Thoracic aorta (tissue), 2 donors: Measurements from ENCODE around the gene ASTN2. TPM values are rescaled to one million over a fixed set of nuclear protein-coding genes. Genes with fewer than 3 reads are reported as not detected.

Experiments
- ATAC-seq: fragments of 150-250 bp; one replicate; pipeline ENCODE4 v1.8.0; 2017; ENCODE audit warnings: low read depth; ENCODE audit not compliant: insufficient number of reproducible peaks, low FRiP score
- DNase-seq: peaks from one replicate; pipeline ENCODE4 v3.0.0-alpha.2; 2020; ENCODE audit warnings: low spot score
- H3K27ac ChIP-seq, 2 donors: fragments of 200-600 bp; sonication (generic); 1 replicate in 1 of 2; 2 replicates in 1 of 2; pipeline ENCODE4 v1.5.1; 2016; ENCODE audit warnings: mild to moderate bottlenecking in 2 of 2, moderate library complexity in 2 of 2
- H3K27me3 ChIP-seq: fragments of 200-600 bp; sonication (generic); replicated peaks from 2 replicates; pipeline ENCODE4 v1.6.0; 2016; ENCODE audit warnings: mild to moderate bottlenecking; ENCODE audit not compliant: insufficient read depth
- H3K36me3 ChIP-seq: fragments of 200-600 bp; sonication (generic); one replicate; pipeline ENCODE4 v1.5.1; 2016
- H3K4me1 ChIP-seq, 2 donors: fragments of 200-600 bp; sonication (generic); 1 replicate in 1 of 2; 2 replicates in 1 of 2; pipeline versions ENCODE4 v1.5.1 to v1.6.0; 2016; ENCODE audit warnings: low read depth in 2 of 2, mild to moderate bottlenecking in 1 of 2; ENCODE audit not compliant: control insufficient read depth in 1 of 2
- H3K4me3 ChIP-seq: fragments of 200-600 bp; sonication (generic); 2 replicates; pipeline ENCODE4 v1.5.1; 2016; ENCODE audit warnings: mild to moderate bottlenecking
- H3K9me3 ChIP-seq: fragments of 200-600 bp; sonication (generic); 2 replicates; pipeline ENCODE4 v1.5.1; 2016
- total RNA-seq, 2 donors: library from RNA; depleted of rRNA; stranded (reverse); fragments of >200 nt; gene quantifications; one replicate each; pipeline versions ENCODE4 v1.1.0 to v1.2.3, GENCODE V29; 2016
- TF ChIP-seq, protein P1 (sequence below): fragments of 200-600 bp; sonication (generic); IDR thresholded peaks from one replicate; pipeline ENCODE4 v1.5.1; 2019; ENCODE audit warnings: antibody characterized with exemption

ASTN2 gene
- total RNA-seq, 2 donors from 2014 or later: 6.8 to 7.1 TPM

DNA sequence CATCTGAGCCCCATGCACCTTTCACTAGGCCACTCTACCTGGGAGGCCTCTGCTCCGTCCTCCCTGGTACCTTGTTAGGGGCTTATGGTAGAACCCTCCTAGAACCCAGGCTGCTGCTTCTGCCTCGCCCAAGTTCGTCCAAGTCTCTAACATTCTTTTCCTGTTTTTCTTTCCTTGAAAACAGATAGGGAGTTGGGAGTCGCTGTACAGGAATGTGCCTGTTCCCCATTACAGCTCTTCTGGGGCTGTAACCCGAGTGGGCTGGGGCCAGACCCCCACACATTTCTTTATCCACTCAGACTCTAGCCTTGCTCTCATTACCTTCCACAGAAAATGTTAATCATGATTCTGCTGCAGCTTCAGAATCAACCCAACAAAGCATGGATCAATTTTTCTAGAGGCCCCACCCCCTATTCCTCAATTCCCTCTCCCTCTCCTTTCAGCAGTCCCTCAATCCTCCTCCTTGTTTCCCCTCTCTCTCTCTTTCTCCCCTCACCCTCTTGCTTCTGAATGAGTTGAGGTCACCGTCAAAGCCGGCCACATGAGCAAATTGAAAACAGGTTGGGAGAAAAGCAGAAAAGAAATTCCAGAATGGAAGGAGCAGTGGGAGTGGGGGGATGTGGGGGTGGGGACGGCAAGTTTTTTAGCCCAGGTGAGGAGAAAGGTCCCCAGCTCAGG, 921.5 kb downstream of the ASTN2 start:
- H3K4me3 ChIP-seq: no peak overlapping the region
- no peak overlapping the region for H3K27ac ChIP-seq

DNA sequence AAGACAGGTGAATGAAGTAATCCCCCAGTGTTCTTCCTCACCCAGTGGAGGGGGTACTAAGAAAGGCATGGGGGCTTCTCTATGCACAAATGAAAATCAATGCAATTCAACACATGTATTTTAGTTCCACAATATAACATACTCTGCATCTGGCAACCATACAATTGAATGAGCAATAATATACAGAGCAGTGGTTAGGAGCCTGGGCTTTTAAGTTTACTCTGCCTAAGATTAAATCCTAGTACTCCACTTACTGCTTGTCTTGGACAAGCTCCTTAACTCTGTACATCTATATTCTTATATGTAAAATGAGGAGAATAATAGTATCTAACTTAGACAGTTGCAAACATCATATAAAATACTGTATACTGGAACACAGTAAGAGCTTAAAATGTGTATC, 923.2 kb downstream of the ASTN2 start:
- no peak for ATAC-seq
- no peaks in the 10 kb centered on the region for H3K9me3 ChIP-seq
- H3K36me3 ChIP-seq: no peaks in the 10 kb centered on the region
- no peak overlapping the region for H3K4me3 ChIP-seq
- peaks cover 0 to 5% of the 10 kb centered on the region in 2 donors for H3K4me1 ChIP-seq
- no peak for DNase-seq
- H3K27me3 ChIP-seq: no peaks in the 10 kb centered on the region
- TF ChIP-seq, protein P1, sequence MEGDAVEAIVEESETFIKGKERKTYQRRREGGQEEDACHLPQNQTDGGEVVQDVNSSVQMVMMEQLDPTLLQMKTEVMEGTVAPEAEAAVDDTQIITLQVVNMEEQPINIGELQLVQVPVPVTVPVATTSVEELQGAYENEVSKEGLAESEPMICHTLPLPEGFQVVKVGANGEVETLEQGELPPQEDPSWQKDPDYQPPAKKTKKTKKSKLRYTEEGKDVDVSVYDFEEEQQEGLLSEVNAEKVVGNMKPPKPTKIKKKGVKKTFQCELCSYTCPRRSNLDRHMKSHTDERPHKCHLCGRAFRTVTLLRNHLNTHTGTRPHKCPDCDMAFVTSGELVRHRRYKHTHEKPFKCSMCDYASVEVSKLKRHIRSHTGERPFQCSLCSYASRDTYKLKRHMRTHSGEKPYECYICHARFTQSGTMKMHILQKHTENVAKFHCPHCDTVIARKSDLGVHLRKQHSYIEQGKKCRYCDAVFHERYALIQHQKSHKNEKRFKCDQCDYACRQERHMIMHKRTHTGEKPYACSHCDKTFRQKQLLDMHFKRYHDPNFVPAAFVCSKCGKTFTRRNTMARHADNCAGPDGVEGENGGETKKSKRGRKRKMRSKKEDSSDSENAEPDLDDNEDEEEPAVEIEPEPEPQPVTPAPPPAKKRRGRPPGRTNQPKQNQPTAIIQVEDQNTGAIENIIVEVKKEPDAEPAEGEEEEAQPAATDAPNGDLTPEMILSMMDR: no peak
- no peak overlapping the region for H3K27ac ChIP-seq

More for the DNA sequence above, 921.5 kb downstream of the ASTN2 start:
- Histone ChIP-seq H3K9me3 (no peaks in the 10 kb centered on the region), H3K36me3 (no peaks in the 10 kb centered on the region), H3K4me1 (peaks cover 0 to 5% of the 10 kb centered on the region in 2 donors), H3K27me3 (no peaks in the 10 kb centered on the region)
- TF ChIP-seq, protein P1: no peak
- DNase-seq (no peak), ATAC-seq (no peak)

DNA sequence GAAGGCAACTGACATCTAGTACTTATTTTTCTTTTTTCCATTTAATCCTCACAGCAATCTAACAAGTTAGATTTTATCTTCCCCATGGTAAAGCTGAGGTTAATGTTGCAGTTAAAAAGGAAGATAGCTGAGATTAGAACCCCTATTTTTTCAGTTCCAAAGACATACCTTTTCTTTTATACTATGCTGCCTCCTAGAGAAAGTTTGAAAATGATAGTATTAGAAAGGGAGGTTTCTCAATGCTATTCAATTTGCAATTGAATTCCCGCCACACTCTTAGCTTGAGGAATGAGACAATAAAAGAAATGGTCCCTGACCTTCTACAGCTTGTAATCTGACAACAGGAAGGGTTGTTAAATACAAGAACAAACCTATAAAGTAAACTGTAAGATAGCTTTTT, 923.6 kb downstream of the ASTN2 start:
- Histone ChIP-seq H3K4me1 (peaks cover 0 to 5% of the 10 kb centered on the region in 2 donors), H3K4me3 (no peak overlapping the region), H3K27me3 (no peaks in the 10 kb centered on the region), H3K27ac (no peak overlapping the region), H3K36me3 (no peaks in the 10 kb centered on the region), H3K9me3 (no peaks in the 10 kb centered on the region)
- TF ChIP-seq, protein P1: no peak
- DNase-seq (no peak), ATAC-seq (no peak)

DNA sequence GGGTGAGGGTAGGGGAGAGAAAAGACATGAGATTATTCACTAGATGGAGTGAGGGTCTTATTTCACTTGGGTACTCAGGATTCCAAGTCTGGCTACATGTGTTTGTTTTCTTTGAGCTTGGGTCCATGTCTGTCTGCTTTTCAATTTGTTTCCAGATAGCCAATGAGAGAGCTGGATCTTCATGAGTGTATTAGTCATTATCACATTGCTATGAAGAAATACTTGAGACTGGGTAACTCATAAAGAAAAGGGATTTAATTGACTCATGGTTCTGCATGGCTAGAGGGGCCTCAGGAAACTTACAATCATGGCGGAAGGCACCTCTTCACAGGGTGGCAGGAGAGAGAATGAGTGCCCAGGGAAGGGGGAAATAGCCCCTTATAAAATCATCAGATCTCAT, 924.5 kb downstream of the ASTN2 start:
- H3K27me3 ChIP-seq: no peaks in the 10 kb centered on the region
- H3K4me1 ChIP-seq: peaks cover 0 to 5% of the 10 kb centered on the region in 2 donors
- no peak overlapping the region for H3K27ac ChIP-seq
- H3K4me3 ChIP-seq: no peak overlapping the region
- no peaks in the 10 kb centered on the region for H3K36me3 ChIP-seq
- H3K9me3 ChIP-seq: no peaks in the 10 kb centered on the region
- DNase-seq (no peak), ATAC-seq (no peak)
- TF ChIP-seq, protein P1: no peak

DNA sequence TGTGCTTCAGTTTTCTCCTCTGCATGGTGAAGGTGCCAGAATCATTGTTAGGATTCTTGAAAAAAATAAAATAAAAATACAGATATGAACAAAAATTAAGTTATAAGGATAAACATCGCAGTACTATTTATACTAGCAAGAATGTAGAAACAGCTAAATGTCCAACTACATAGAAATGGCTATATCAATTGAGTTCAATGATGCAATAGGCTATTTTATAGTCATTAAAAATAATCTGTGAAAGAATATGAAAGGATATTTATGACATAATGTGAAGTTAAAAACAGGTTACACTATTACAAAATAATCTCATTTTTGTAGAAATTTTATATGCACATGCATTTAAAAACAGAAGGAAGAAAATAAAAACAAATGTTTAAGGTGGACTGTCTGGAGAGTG, 926.5 kb downstream of the ASTN2 start:
- Histone ChIP-seq H3K36me3 (no peaks in the 10 kb centered on the region), H3K27me3 (no peaks in the 10 kb centered on the region), H3K4me1 (peaks cover 0 to 16% of the 10 kb centered on the region in 2 donors), H3K27ac (no peak overlapping the region), H3K9me3 (no peaks in the 10 kb centered on the region), H3K4me3 (no peak overlapping the region)
- TF ChIP-seq, protein P1: no peak
- no peak for DNase-seq
- no peak for ATAC-seq
